Measurements from ENCODE around the gene COL9A1. TPM values are rescaled to one million over a fixed set of nuclear protein-coding genes. Genes with fewer than 3 reads are reported as not detected.

The COL9A1 gene
- total RNA-seq, 1 donor from 2014 or later, result 1.7 TPM

DNA sequence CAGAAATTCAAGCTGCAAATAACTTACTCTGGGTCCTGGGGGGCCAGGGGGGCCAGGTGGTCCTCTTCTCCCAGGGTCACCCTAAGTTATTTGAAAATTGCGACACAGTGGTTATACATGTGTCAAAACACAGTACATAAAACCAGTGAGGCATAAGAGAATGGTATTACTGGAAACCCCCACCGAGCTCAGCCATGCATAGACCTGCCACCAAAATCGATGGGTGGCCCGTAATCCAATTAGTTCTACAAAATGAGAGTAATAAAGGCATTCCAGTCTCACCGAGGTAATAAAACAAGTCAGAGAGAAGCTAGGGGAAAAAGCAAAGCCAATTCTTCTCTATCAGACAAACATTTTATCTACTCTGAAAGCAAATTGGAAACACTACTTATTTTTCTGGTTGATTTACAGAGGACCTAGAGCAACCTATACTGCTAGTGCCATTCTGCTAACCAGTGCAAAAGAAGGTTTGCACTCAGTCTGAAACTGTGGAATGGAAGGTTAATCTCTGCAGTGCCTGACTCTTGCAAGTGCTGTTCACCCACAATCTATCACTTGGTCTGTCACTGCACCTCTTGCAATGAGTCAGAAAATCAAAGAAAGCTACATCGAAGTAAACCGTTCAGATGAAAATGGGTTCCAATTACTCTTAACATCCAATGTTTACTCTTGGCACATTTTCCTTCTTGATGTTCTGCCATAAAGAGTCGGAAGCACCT is 32.4 kb downstream of the COL9A1 start:
- Histone ChIP-seq H3K4me3 (no peak overlapping the region), H3K4me1 (no peaks in the 10 kb centered on the region), H3K27ac (no peak overlapping the region), H3K36me3 (no peaks in the 10 kb centered on the region), H3K27me3 (no peaks in the 10 kb centered on the region), H3K9me3 (no peaks in the 10 kb centered on the region)
- intact Hi-C loops (cut with DNase I), result no loop called here
- TF ChIP-seq, protein P1, sequence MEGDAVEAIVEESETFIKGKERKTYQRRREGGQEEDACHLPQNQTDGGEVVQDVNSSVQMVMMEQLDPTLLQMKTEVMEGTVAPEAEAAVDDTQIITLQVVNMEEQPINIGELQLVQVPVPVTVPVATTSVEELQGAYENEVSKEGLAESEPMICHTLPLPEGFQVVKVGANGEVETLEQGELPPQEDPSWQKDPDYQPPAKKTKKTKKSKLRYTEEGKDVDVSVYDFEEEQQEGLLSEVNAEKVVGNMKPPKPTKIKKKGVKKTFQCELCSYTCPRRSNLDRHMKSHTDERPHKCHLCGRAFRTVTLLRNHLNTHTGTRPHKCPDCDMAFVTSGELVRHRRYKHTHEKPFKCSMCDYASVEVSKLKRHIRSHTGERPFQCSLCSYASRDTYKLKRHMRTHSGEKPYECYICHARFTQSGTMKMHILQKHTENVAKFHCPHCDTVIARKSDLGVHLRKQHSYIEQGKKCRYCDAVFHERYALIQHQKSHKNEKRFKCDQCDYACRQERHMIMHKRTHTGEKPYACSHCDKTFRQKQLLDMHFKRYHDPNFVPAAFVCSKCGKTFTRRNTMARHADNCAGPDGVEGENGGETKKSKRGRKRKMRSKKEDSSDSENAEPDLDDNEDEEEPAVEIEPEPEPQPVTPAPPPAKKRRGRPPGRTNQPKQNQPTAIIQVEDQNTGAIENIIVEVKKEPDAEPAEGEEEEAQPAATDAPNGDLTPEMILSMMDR (IDR thresholded peaks at IDR 0.05), result no peak
- TF ChIP-seq POLR2AphosphoS5 (IDR thresholded peaks at IDR 0.05; ENCODE audit: insufficient read depth in 1 of 2, low read depth in 1 of 2) (no peak), POLR2A (IDR thresholded peaks at IDR 0.05) (no peak)
- no peak for DNase-seq (ENCODE audit: extremely low spot score in 2 of 2)

DNA sequence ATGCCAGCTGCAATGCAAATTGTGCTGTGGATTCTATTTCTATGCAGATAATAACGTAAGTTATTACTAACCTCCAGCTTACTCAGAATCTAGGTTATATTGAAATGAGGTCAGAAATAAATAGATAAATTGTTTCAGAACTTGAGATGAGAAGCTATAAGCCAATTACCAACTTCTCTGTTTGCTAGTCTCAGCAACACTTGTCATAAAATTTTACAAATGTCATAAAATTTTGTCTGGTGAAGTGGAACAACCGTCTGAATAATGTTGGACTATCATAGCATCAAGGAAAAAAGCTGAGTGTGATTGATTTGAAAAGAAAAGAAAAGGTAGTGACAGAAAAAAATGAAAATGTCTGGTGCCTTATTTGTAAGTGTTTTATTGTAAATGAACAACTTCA is 36.7 kb downstream of the COL9A1 start:
- Histone ChIP-seq H3K9me3 (no peaks in the 10 kb centered on the region), H3K27ac (no peak overlapping the region), H3K36me3 (no peaks in the 10 kb centered on the region), H3K27me3 (no peaks in the 10 kb centered on the region), H3K4me1 (no peaks in the 10 kb centered on the region), H3K4me3 (no peak overlapping the region)
- TF ChIP-seq, protein P1 (IDR thresholded peaks at IDR 0.05), result no peak
- TF ChIP-seq POLR2A (IDR thresholded peaks at IDR 0.05), result no peak
- TF ChIP-seq POLR2AphosphoS5 (IDR thresholded peaks at IDR 0.05; ENCODE audit: insufficient read depth in 1 of 2, low read depth in 1 of 2), result no peak
- intact Hi-C loops (cut with DNase I), result no loop called here
- no peak for DNase-seq (ENCODE audit: extremely low spot score in 2 of 2)

DNA sequence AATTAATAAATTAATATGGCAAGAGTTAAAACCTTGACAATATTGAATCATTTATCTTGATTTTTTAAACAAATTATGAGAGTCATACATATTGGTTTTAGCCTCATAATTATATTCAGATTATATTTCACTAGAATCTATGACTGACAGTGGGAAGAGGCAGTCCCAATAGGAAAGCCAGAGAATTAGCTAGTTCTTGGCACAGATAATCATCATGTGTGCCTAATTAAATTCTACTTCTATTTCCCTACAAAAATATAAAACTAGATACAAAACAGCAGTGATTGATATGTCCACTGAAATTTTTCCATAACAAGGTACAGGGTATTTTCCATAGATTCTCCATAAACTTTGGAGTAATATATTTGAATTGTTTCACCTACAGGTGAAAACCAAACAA is 38.6 kb downstream of the COL9A1 start:
- intact Hi-C loops (cut with DNase I), result no loop called here
- no peaks in the 10 kb centered on the region for H3K27me3 ChIP-seq

DNA sequence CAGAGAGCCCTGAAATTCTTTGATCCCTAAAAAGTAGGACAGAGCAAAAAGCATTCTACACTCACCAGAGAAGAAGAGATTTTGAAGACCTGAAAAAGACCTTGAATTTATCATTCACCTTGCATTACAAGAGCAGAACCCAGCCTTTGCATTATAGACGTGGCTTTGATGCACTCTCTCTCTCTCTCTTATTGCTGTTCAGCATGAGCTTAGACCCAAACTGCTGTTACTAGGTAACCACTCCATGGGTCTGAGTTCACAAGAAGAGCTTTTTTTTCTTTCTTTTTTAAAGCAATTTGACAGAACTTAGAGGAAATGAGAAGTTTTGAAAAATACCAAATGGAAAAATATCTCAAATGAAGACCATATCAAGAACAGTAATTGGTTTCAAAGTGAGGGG is 44.4 kb downstream of the COL9A1 start:
- intact Hi-C loops (cut with DNase I), result no loop called here
- Histone ChIP-seq H3K4me3 (no peak overlapping the region), H3K27me3 (no peaks in the 10 kb centered on the region), H3K36me3 (no peaks in the 10 kb centered on the region), H3K9me3 (no peaks in the 10 kb centered on the region), H3K27ac (no peak overlapping the region), H3K4me1 (no peaks in the 10 kb centered on the region)
- TF ChIP-seq, protein P1 (IDR thresholded peaks at IDR 0.05), result no peak
- TF ChIP-seq POLR2AphosphoS5 (IDR thresholded peaks at IDR 0.05; ENCODE audit: insufficient read depth in 1 of 2, low read depth in 1 of 2) (no peak), POLR2A (IDR thresholded peaks at IDR 0.05) (no peak)
- no peak for DNase-seq (ENCODE audit: extremely low spot score in 2 of 2)

More for the DNA sequence above, 38.6 kb downstream of the COL9A1 start:
- H3K4me1 ChIP-seq, result no peaks in the 10 kb centered on the region
- H3K36me3 ChIP-seq, result no peaks in the 10 kb centered on the region
- no peak for DNase-seq (ENCODE audit: extremely low spot score in 2 of 2)
- H3K27ac ChIP-seq, result no peak overlapping the region
- TF ChIP-seq, protein P1 (IDR thresholded peaks at IDR 0.05), result no peak
- TF ChIP-seq POLR2A (IDR thresholded peaks at IDR 0.05), result no peak
- no peak for TF ChIP-seq POLR2AphosphoS5 (IDR thresholded peaks at IDR 0.05; ENCODE audit: insufficient read depth in 1 of 2, low read depth in 1 of 2)
- no peaks in the 10 kb centered on the region for H3K9me3 ChIP-seq
- H3K4me3 ChIP-seq, result no peak overlapping the region

DNA sequence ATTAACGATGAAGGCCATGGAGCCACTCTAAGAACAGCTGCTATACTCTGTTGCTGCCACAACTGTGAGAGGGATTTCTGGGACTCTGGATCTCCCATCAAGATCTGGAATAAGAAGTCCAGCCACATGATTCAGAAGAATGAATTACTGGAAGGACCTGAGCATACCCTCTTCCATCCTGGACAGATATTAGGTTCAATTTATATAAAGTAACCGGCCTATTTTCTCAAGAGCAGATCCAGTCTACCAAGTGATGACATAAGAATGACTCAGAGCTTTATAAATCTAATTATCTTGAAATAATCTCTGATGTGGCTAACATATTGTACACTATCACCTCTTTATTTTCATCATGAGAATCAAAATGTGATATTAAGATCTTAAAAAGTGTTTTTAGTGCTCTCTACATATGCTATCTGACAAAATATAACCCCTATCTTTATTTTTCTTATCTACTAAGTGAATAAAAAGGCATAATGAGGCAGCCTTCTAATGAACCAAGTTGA is 45.1 kb downstream of the COL9A1 start:
- intact Hi-C loops (cut with DNase I), result no loop called here
- H3K27ac ChIP-seq, result no peak overlapping the region

More for the DNA sequence above, 45.1 kb downstream of the COL9A1 start:
- no peaks in the 10 kb centered on the region for H3K27me3 ChIP-seq
- TF ChIP-seq POLR2A (IDR thresholded peaks at IDR 0.05) (no peak), POLR2AphosphoS5 (IDR thresholded peaks at IDR 0.05; ENCODE audit: insufficient read depth in 1 of 2, low read depth in 1 of 2) (no peak)
- TF ChIP-seq, protein P1 (IDR thresholded peaks at IDR 0.05), result no peak
- H3K9me3 ChIP-seq, result no peaks in the 10 kb centered on the region
- H3K36me3 ChIP-seq, result no peaks in the 10 kb centered on the region
- DNase-seq (ENCODE audit: extremely low spot score in 2 of 2), result no peak
- no peak overlapping the region for H3K4me3 ChIP-seq
- H3K4me1 ChIP-seq, result no peaks in the 10 kb centered on the region
